Smooth muscle cell (in vitro differentiated cells): ENCODE measurements around the gene HHATL. TPM values are rescaled to one million over a fixed set of nuclear protein-coding genes. Genes with fewer than 3 reads are reported as not detected.

ENCODE experiments used
- DNase-seq: peaks from one replicate; lab custom pipeline; 2025; ENCODE audit not compliant: unreplicated experiment; lab: John Stamatoyannopoulos, UW
- H2AFZ ChIP-seq: fragments of 200-600 bp; sonication (generic); 2 replicates; pipeline ENCODE4 v1.6.0; 2016; ENCODE audit warnings: antibody characterized with exemption, low read depth, mild to moderate bottlenecking
- H3F3A ChIP-seq: fragments of 200-600 bp; sonication (generic); 2 replicates; pipeline ENCODE4 v1.6.0; 2017; ENCODE audit warnings: antibody characterized with exemption, low read depth
- H3K27ac ChIP-seq: fragments of 200-600 bp; sonication (generic); 2 replicates; pipeline ENCODE4 v1.5.1; 2016; ENCODE audit warnings: low read depth, mild to moderate bottlenecking
- H3K27me3 ChIP-seq: fragments of 200-600 bp; sonication (generic); 2 replicates; pipeline ENCODE4 v1.6.1; 2016; ENCODE audit warnings: low read depth, mild to moderate bottlenecking
- H3K36me3 ChIP-seq: fragments of 200-600 bp; sonication (generic); 2 replicates; pipeline ENCODE4 v1.5.1; 2016; ENCODE audit warnings: low read depth
- H3K4me1 ChIP-seq: fragments of 200-600 bp; sonication (generic); 2 replicates; pipeline ENCODE4 v1.5.1; 2016; ENCODE audit warnings: low read depth
- H3K4me2 ChIP-seq: fragments of 200-600 bp; sonication (generic); 2 replicates; pipeline ENCODE4 v1.6.0; 2016; ENCODE audit warnings: mild to moderate bottlenecking
- H3K4me3 ChIP-seq: fragments of 200-600 bp; sonication (generic); 2 replicates; pipeline ENCODE4 v1.5.1; 2016; ENCODE audit warnings: mild to moderate bottlenecking
- H3K79me2 ChIP-seq: fragments of 200-600 bp; sonication (generic); 2 replicates; pipeline ENCODE4 v1.6.0; 2016; ENCODE audit warnings: low read depth, mild to moderate bottlenecking
- H3K9ac ChIP-seq: fragments of 200-600 bp; sonication (generic); 2 replicates; pipeline ENCODE4 v1.6.0; 2016; ENCODE audit warnings: low read depth
- H3K9me3 ChIP-seq: fragments of 200-600 bp; sonication (generic); replicated peaks from 2 replicates; pipeline ENCODE4 v1.5.1; 2016; ENCODE audit warnings: low read depth
- H4K20me1 ChIP-seq: fragments of 200-600 bp; sonication (generic); 2 replicates; pipeline ENCODE4 v1.6.0; 2016; ENCODE audit warnings: low read depth
- WGBS: methylation state at CpG from one replicate; pipeline ENCODE4 v1.1.7; 2016; ENCODE audit warnings: low lambda C conversion rate; 5-methylcytosine and 5-hydroxymethylcytosine counted together
- polyA plus RNA-seq: library from polyadenylated mRNA; unstranded; fragments of >200 nt; fragmentation: Nextera tagmentation; extraction: Ambion mirVana; gene quantifications from 2 replicates; pipeline ENCODE4 v1.2.1, GENCODE V29; 2016
- total RNA-seq: library from RNA; depleted of rRNA; stranded (reverse); fragments of >200 nt; gene quantifications from 2 replicates; pipeline ENCODE4 v1.2.3, GENCODE V29; 2014
- TF ChIP-seq, protein P1 (sequence below): fragments of 200-600 bp; sonication (generic); IDR thresholded peaks from 2 replicates; pipeline ENCODE4 v1.5.1; 2017; ENCODE audit warnings: borderline replicate concordance, mild to moderate bottlenecking, antibody characterized with exemption; ENCODE audit not compliant: insufficient read depth, poor library complexity, severe bottlenecking

The HHATL gene
- total and polyA plus RNA-seq, 2 experiments from 2014 or later, result not detected

DNA sequence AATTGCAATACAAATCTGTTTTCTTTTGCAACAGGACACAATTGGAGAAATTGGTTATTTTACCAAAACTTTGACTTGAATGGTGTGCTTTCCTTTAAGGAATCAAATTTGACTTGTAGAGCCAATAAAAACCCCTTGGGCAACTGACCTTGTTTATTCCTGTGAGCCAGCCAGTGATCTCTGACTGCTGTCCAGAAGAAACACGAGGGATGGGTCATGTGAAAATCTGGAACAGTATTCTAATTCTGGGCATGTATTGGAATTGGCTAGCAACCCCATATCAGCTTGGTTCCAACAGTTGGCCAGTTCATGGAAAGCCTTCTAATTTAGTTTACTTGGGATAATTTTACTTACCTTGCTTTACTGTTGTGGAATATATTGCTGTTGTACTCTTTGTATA, 19.1 kb upstream of the HHATL start:
- H3K4me1 ChIP-seq, result no peaks in the 10 kb centered on the region
- 83% methylated on average over 1 of the region's 1 CpG for WGBS
- no peaks in the 10 kb centered on the region for H3K27me3 ChIP-seq
- H3K9me3 ChIP-seq, result no peaks in the 10 kb centered on the region
- no peak overlapping the region for H3K4me2 ChIP-seq
- no peaks in the 10 kb centered on the region for H3K36me3 ChIP-seq
- H3F3A ChIP-seq, result no peaks in the 10 kb centered on the region
- TF ChIP-seq, protein P1, sequence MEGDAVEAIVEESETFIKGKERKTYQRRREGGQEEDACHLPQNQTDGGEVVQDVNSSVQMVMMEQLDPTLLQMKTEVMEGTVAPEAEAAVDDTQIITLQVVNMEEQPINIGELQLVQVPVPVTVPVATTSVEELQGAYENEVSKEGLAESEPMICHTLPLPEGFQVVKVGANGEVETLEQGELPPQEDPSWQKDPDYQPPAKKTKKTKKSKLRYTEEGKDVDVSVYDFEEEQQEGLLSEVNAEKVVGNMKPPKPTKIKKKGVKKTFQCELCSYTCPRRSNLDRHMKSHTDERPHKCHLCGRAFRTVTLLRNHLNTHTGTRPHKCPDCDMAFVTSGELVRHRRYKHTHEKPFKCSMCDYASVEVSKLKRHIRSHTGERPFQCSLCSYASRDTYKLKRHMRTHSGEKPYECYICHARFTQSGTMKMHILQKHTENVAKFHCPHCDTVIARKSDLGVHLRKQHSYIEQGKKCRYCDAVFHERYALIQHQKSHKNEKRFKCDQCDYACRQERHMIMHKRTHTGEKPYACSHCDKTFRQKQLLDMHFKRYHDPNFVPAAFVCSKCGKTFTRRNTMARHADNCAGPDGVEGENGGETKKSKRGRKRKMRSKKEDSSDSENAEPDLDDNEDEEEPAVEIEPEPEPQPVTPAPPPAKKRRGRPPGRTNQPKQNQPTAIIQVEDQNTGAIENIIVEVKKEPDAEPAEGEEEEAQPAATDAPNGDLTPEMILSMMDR, result no peak
- H3K9ac ChIP-seq, result no peak overlapping the region
- DNase-seq, result no peak
- H3K4me3 ChIP-seq, result no peak overlapping the region
- no peak overlapping the region for H2AFZ ChIP-seq
- H3K79me2 ChIP-seq, result no peaks in the 10 kb centered on the region
- no peak overlapping the region for H3K27ac ChIP-seq
- H4K20me1 ChIP-seq, result no peaks in the 10 kb centered on the region

DNA sequence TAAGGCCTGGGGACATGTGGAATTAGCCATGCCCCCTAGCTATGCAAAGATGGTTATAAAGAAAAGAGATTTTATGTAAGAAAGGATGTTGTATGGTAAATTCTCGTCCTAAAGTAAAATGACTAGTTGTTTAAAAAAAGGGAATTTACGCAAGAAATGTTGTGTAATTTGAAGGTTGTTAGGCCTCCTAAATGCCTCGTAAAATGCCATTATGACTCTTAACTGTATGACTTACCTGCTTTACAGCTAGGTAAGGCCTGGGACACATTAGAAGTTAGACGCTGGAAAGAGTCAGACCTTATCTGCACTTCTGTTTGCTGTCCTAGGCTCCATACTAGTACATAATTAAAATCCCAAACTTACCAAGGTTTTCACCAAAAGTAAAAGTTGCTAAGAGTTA, 17.5 kb upstream of the HHATL start:
- H2AFZ ChIP-seq, result no peak overlapping the region
- 73% methylated on average over 4 of the region's 4 CpGs for WGBS
- H3K79me2 ChIP-seq, result no peaks in the 10 kb centered on the region
- no peaks in the 10 kb centered on the region for H3K9me3 ChIP-seq
- no peak for DNase-seq
- no peaks in the 10 kb centered on the region for H4K20me1 ChIP-seq
- no peaks in the 10 kb centered on the region for H3K36me3 ChIP-seq
- TF ChIP-seq, protein P1, result no peak
- no peak overlapping the region for H3K4me3 ChIP-seq
- H3K4me1 ChIP-seq, result no peaks in the 10 kb centered on the region
- H3K27ac ChIP-seq, result no peak overlapping the region
- no peaks in the 10 kb centered on the region for H3K27me3 ChIP-seq
- no peak overlapping the region for H3K9ac ChIP-seq
- no peak overlapping the region for H3K4me2 ChIP-seq
- H3F3A ChIP-seq, result no peaks in the 10 kb centered on the region

DNA sequence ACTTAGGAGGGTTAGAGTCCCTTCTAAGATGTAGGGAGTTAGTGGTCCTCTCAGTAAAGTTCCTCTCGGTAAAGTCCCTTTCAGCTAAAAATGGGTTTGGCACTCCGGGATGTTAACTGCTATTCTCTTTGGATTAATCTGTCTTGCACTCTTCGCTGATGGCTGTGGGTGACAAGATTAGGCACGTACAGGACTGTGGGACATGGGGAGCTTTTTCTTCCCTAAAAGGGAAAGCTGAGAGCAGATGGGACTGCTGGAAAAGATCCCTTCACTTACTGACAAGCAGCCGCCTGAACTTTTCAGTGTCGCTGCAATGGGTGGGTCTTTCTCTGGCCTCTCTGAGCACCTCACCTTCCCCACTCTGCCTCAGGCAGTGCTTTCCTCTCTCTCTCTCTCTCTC, 16.4 kb upstream of the HHATL start:
- Histone ChIP-seq H3K9ac (no peak overlapping the region), H3K27ac (no peak overlapping the region), H3F3A (no peaks in the 10 kb centered on the region), H3K4me1 (no peaks in the 10 kb centered on the region), H2AFZ (no peak overlapping the region), H4K20me1 (no peaks in the 10 kb centered on the region), H3K4me3 (no peak overlapping the region), H3K36me3 (no peaks in the 10 kb centered on the region), H3K79me2 (no peaks in the 10 kb centered on the region), H3K27me3 (no peaks in the 10 kb centered on the region), H3K9me3 (no peaks in the 10 kb centered on the region), H3K4me2 (no peak overlapping the region)
- 70% methylated on average over 6 of the region's 6 CpGs for WGBS
- no peak for DNase-seq
- TF ChIP-seq, protein P1, result no peak

DNA sequence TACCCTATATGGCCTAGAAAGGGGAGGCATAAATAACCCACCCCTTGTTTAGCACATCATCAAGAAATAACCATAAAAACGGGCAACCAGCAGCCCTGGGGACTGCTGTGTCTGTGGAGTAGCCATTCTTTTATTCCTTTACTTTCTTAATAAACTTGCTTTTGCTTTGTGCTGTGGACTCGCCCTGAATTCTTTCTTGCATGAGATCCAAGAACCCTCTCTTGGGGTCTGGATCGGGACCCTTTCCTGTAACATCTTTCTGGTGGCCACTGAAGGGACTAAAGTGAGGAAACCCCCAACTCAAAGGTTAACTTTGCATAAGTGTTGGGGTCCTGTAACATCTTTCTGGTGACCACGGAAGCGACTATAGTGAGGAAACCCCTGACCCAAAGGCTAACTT, 15.7 kb upstream of the HHATL start:
- DNase-seq, result no peak
- no peaks in the 10 kb centered on the region for H4K20me1 ChIP-seq
- no peaks in the 10 kb centered on the region for H3K9me3 ChIP-seq
- no peaks in the 10 kb centered on the region for H3F3A ChIP-seq
- no peaks in the 10 kb centered on the region for H3K79me2 ChIP-seq
- H3K4me3 ChIP-seq, result no peak overlapping the region
- WGBS, result 86% methylated on average over 5 of the region's 5 CpGs
- no peaks in the 10 kb centered on the region for H3K4me1 ChIP-seq
- H3K27me3 ChIP-seq, result no peaks in the 10 kb centered on the region
- TF ChIP-seq, protein P1, result no peak
- no peak overlapping the region for H3K4me2 ChIP-seq
- no peak overlapping the region for H3K27ac ChIP-seq
- H3K36me3 ChIP-seq, result no peaks in the 10 kb centered on the region
- no peak overlapping the region for H3K9ac ChIP-seq
- H2AFZ ChIP-seq, result no peak overlapping the region
